Astrocyte of the hippocampus (primary cell): Measurements from ENCODE around the gene DDAH1.

Source experiments
- DNase-seq: peaks from one replicate; pipeline ENCODE4 v3.0.0; 2011; ENCODE audit warnings: low read depth, low spot score

DDAH1 gene

GRCh38 chr1:85393490-85393889, 71.5 kb downstream of the DDAH1 start:
- no peak for DNase-seq

GRCh38 chr1:85388416-85388815, 76.5 kb downstream of the DDAH1 start:
- DNase-seq, result no peak

- DNase-seq, result no peak
These were observed 77.2 kb downstream of the DDAH1 start for GRCh38 chr1:85387781-85388180.

GRCh38 chr1:85386068-85386722, 78.8 kb downstream of the DDAH1 start:
- DNase-seq, result no peak

- DNase-seq, result no peak
These were observed 85.5 kb downstream of the DDAH1 start for GRCh38 chr1:85379203-85380136.

GRCh38 chr1:85378534-85378933, 86.4 kb downstream of the DDAH1 start:
- no peak for DNase-seq

- DNase-seq, result no peak
These were observed 88.6 kb downstream of the DDAH1 start for GRCh38 chr1:85376356-85376755.

- DNase-seq, result peak; percentile 35
These were observed 89.5 kb downstream of the DDAH1 start for GRCh38 chr1:85375493-85375892.

GRCh38 chr1:85374160-85374559, 90.8 kb downstream of the DDAH1 start:
- peak; percentile 82 for DNase-seq

- no peak for DNase-seq
These were observed 91.6 kb downstream of the DDAH1 start for GRCh38 chr1:85373378-85373708.

- DNase-seq, result peak; percentile 17
These were observed 92.1 kb downstream of the DDAH1 start for GRCh38 chr1:85372683-85373377.

GRCh38 chr1:85371021-85371420, 93.9 kb downstream of the DDAH1 start:
- no peak for DNase-seq

- no peak for DNase-seq
These were observed 96.7 kb downstream of the DDAH1 start for GRCh38 chr1:85368073-85368770.

GRCh38 chr1:85366391-85367170, 98.4 kb downstream of the DDAH1 start:
- peak; percentile 58 for DNase-seq

- no peak for DNase-seq
These were observed 99.1 kb downstream of the DDAH1 start for GRCh38 chr1:85365851-85366250.

- DNase-seq, result no peak
These were observed 101.4 kb downstream of the DDAH1 start for GRCh38 chr1:85363521-85363920.

- no peak for DNase-seq
These were observed 101.9 kb downstream of the DDAH1 start for GRCh38 chr1:85363092-85363491.

- DNase-seq, result no peak
These were observed 103.2 kb downstream of the DDAH1 start for GRCh38 chr1:85361606-85362296.

- DNase-seq, result peak; percentile 91
These were observed 104.0 kb downstream of the DDAH1 start for GRCh38 chr1:85360730-85361493.
